Activated T-helper 1 cell treated with anti-CD3 and anti-CD28 coated beads, Interleukin-12 subunit alpha, Interleukin-12 subunit beta, Interleukin-2, Interleukin-4 antibody, amounts not matched to agents 30 ng/mL and 10 ng/mL and 1 ng/mL, durations not matched to agents 14 hours and 24 hours and 36 hours (primary cell): Measurements from ENCODE around the gene ZNF398. TPM values are rescaled to one million over a fixed set of nuclear protein-coding genes. Genes with fewer than 3 reads are reported as not detected.

Experiments used
- DNase-seq: peaks from one replicate; pipeline ENCODE4 v3.0.0; 2021; ENCODE audit warnings: low spot score
- H3K27ac Mint-ChIP-seq: one replicate; pipeline ENCODE4 v1.8.0; 2021; ENCODE audit warnings: mild to moderate bottlenecking, mixed read lengths
- H3K27me3 Mint-ChIP-seq: one replicate; pipeline ENCODE4 v1.8.0; 2022; ENCODE audit warnings: mild to moderate bottlenecking, moderate library complexity, mixed read lengths; ENCODE audit not compliant: insufficient read depth
- H3K36me3 Mint-ChIP-seq: one replicate; pipeline ENCODE4 v1.8.0; 2021; ENCODE audit warnings: low read depth, mixed read lengths
- H3K4me1 Mint-ChIP-seq: one replicate; pipeline ENCODE4 v1.8.0; 2021; ENCODE audit warnings: low read depth, mixed read lengths
- H3K4me3 Mint-ChIP-seq: one replicate; pipeline ENCODE4 v1.8.0; 2021; ENCODE audit warnings: mild to moderate bottlenecking, moderate library complexity, mixed read lengths
- H3K9me3 Mint-ChIP-seq: one replicate; pipeline ENCODE4 v1.8.0; 2021; ENCODE audit warnings: mixed read lengths
- intact Hi-C: fragments of 100-400 bp; cut with micrococcal nuclease; formaldehyde crosslinking; loops from one replicate; pipeline ENCODE4 v1.15.1; 2024
- total RNA-seq: library from RNA; stranded (reverse); gene quantifications from 2 replicates; pipeline ENCODE4 v1.2.3, GENCODE V29; 2022

ZNF398 gene, protein sequence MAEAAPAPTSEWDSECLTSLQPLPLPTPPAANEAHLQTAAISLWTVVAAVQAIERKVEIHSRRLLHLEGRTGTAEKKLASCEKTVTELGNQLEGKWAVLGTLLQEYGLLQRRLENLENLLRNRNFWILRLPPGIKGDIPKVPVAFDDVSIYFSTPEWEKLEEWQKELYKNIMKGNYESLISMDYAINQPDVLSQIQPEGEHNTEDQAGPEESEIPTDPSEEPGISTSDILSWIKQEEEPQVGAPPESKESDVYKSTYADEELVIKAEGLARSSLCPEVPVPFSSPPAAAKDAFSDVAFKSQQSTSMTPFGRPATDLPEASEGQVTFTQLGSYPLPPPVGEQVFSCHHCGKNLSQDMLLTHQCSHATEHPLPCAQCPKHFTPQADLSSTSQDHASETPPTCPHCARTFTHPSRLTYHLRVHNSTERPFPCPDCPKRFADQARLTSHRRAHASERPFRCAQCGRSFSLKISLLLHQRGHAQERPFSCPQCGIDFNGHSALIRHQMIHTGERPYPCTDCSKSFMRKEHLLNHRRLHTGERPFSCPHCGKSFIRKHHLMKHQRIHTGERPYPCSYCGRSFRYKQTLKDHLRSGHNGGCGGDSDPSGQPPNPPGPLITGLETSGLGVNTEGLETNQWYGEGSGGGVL
- total RNA-seq: 14.1 and 14.4 TPM in 2 replicates

DNA sequence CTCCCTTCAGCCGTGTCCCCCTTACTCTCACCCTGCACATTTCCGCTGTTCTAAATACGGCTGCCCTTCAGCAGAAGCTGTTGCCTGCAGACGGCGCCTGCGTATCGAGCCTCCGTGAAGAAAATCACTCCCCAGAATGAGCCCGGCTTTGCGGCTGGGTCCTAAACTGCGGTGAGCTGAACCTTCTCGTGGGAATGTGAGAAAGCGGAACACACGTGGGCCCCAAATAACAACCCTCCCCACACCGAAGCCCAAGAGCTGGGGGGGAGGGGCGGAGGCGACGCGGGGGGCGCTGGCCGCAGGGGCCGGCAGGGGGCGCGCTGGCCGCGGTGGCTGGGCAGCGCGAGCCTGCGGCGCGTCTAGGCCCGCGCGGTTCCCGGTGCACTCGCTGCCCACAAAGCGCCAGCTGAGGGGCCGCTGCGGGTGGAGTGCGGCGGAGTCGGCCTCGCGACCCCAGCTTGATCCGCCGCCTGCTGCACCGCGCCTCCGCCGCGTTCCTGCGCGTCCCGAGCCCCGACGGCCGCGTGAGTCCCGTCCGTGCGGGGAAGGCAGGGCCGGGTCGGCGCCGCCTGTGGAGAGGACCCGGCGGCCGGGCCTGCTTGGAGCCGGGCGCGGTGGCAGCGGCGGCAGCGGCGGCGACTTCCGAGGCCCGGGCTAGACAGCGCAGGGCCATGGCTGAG is at the start of gene ZNF398:
Gene ZNF398 (plus strand): TSS at position 382 of the 680 bp plus-strand sequence. CDS start 290 bp downstream, at position 672.
- Mint-ChIP-seq H3K4me1 (peaks cover 42% of the 10 kb centered on the region), H3K36me3 (peaks cover 14% of the 10 kb centered on the region), H3K27me3 (no peaks in the 10 kb centered on the region), H3K27ac (peak within 1 kb of the TSS; percentile 91), H3K9me3 (no peaks in the 10 kb centered on the region), H3K4me3 (peak within 1 kb of the TSS; percentile 89)
- intact Hi-C loops: loop anchor here (1.0 to 5.0 kb wide), 15 partner anchors 21 to 691 kb away; partner anchors contain the start of genes EZH2, PDIA4, ZNF282 and ZNF425
- DNase-seq: peak; percentile 74

DNA sequence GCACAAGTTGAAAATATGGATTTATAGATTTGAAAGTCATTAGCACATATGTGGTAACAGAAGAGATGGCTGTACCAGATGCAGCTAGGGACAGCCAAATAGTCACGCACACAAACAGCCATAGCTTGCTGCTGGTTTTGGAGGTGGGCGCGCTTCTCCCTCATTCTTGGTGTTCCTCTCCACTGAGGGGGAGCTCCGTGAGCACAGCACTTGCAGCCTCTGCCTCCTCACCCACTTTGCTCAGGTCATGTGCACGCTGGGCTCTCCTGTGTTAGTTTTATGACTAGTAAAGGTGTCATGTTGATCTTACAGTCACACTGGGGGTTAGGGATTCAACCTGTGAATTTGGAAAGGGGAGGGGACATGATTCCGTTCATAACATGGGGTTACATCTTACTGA is 48.2 kb upstream of the ZNF398 start:
- no peak for DNase-seq
- Mint-ChIP-seq H3K9me3 (no peaks in the 10 kb centered on the region), H3K27me3 (peaks cover 2% of the 10 kb centered on the region), H3K27ac (no peak overlapping the region), H3K4me1 (no peaks in the 10 kb centered on the region), H3K4me3 (no peak overlapping the region), H3K36me3 (no peaks in the 10 kb centered on the region)
- intact Hi-C loops: loop anchor here (10.0 kb wide), 1 partner anchor 574 kb away; no protein-coding TSS in a partner anchor

DNA sequence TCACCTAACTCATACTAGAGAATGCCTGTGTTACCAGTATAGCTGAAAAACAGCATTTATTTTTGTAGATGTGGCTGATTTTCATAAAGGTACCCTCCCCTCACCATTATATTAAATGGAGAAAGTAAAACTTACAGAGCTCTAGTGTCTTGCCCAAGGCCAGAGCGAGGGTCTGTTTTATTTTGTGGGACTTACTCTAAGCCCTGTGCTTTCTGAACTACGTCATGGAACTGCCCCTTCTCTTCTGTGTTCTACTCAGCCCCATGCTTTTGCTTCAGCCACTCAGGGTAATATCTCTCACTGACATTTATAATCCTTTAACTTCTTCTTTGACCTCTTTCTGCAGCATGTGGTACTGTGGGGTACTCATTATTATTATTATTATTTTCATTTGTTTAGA is 46.4 kb upstream of the ZNF398 start:
- no peaks in the 10 kb centered on the region for H3K9me3 Mint-ChIP-seq
- no peaks in the 10 kb centered on the region for H3K36me3 Mint-ChIP-seq
- no peak overlapping the region for H3K4me3 Mint-ChIP-seq
- peaks cover 2% of the 10 kb centered on the region for H3K27me3 Mint-ChIP-seq
- no peak overlapping the region for H3K27ac Mint-ChIP-seq
- H3K4me1 Mint-ChIP-seq: no peaks in the 10 kb centered on the region
- no peak for DNase-seq
- intact Hi-C loops: no loop called here

DNA sequence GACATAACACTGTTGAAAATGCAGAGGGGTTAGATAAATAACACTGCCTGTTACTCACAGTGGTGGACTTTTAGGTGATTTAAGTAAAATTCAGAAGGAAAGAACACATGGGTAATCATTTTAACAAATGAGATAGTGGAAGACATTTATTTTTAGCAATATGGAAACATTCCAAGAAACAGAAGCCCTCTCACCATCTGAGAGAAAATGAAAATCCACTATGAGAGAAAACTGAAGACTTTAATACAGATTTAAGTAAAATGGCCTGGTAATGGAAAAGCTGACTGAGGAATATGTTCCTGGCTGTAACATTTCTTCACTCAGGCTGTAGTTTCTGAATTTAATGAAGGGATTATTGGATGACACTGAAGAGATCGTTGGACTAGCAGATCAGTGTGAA is 44.6 kb upstream of the ZNF398 start:
- Mint-ChIP-seq H3K9me3 (no peaks in the 10 kb centered on the region), H3K4me3 (no peak overlapping the region), H3K36me3 (no peaks in the 10 kb centered on the region), H3K27me3 (peaks cover 2% of the 10 kb centered on the region), H3K27ac (no peak overlapping the region), H3K4me1 (no peaks in the 10 kb centered on the region)
- intact Hi-C loops: no loop called here
- DNase-seq: no peak

DNA sequence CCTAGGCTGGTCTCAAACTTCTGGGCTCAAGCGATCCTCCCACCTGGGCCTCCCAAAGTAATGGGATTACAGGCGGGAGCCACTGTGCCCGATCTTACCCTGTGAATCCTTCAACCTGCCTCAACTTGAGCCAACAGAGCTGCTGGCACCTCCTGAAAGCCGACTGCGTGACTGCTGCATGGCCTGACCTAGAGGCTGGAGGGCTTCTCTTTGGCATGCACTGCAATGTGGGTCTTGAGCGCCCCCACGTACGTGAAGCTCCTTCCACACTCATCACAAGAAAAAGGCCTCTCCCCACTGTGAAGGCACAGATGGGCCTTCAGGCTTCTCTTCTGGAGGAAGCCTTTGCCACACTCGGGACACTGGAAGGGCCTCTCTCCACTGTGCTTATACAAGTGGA is 43.8 kb upstream of the ZNF398 start:
- Mint-ChIP-seq H3K4me1 (no peaks in the 10 kb centered on the region), H3K9me3 (no peaks in the 10 kb centered on the region), H3K4me3 (no peak overlapping the region), H3K27me3 (peaks cover 2% of the 10 kb centered on the region), H3K27ac (no peak overlapping the region), H3K36me3 (no peaks in the 10 kb centered on the region)
- intact Hi-C loops: no loop called here
- no peak for DNase-seq

DNA sequence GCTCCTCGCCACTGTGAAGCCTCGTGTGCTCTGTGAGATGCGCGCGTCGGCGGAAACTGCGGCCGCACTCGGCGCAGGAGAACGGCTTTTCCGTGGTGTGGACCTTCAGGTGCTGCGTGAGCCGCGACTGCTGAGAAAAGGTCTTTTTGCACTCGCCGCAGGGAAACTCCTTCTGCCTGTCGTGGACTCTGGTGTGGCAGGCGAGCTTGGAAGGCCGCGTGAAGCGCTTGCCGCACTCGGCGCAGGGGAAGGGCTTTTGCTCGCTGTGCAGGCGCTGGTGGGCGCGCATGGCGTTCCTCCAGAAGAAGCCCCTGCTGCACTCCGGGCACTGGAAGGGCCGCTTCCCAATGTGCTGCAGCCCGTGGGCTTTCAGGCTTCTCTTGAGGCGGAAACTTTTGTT is 43.0 kb upstream of the ZNF398 start:
- Mint-ChIP-seq H3K9me3 (no peaks in the 10 kb centered on the region), H3K4me1 (no peaks in the 10 kb centered on the region), H3K36me3 (no peaks in the 10 kb centered on the region), H3K27ac (no peak overlapping the region), H3K4me3 (no peak overlapping the region), H3K27me3 (peaks cover 6% of the 10 kb centered on the region)
- no peak for DNase-seq
- intact Hi-C loops: no loop called here

DNA sequence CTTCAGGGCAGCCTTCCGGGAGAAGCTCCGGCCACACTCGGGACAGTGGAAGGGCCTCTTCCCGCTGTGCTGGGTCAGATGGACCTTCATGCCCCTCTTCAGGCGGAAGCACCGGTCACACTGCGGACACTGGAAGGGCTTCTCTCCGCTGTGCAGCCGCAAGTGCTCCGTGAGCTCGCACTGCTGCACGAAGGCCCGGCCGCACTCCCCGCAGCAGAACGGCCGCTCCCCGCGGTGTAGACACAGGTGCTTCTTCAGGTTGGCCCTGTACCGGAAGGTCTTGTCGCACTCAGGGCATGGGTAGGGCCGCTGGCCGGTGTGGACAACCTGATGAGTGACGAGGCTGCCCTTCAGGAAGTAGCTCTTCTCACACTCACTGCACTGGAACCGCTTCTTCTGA is 42.5 kb upstream of the ZNF398 start:
- intact Hi-C loops: no loop called here
- Mint-ChIP-seq H3K36me3 (no peaks in the 10 kb centered on the region), H3K27me3 (peaks cover 6% of the 10 kb centered on the region), H3K4me1 (no peaks in the 10 kb centered on the region), H3K27ac (no peak overlapping the region), H3K9me3 (no peaks in the 10 kb centered on the region), H3K4me3 (no peak overlapping the region)
- no peak for DNase-seq

DNA sequence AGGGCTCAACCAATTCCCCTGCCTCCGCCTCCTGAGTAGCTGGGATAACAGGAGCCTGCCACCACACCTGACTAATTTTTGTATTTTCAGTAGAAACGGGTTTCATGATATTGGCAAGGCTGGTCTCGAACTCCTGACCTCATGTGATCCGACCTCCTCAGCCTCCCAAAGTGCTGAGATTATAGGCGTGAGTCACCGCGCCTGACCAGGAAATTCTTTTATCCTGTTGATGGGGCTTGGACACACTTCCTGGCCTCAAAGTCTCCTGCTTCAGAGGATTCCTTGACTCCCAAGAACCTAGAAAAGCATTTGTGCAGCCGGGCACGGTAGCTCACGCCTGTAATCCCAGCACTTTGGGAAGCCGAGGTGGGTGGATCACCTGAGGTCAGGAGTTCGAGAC is 37.3 kb upstream of the ZNF398 start:
- H3K36me3 Mint-ChIP-seq: no peaks in the 10 kb centered on the region
- peaks cover 4% of the 10 kb centered on the region for H3K27me3 Mint-ChIP-seq
- H3K27ac Mint-ChIP-seq: no peak overlapping the region
- H3K4me3 Mint-ChIP-seq: no peak overlapping the region
- intact Hi-C loops: no loop called here
- H3K4me1 Mint-ChIP-seq: no peaks in the 10 kb centered on the region
- H3K9me3 Mint-ChIP-seq: no peaks in the 10 kb centered on the region
- DNase-seq: no peak

DNA sequence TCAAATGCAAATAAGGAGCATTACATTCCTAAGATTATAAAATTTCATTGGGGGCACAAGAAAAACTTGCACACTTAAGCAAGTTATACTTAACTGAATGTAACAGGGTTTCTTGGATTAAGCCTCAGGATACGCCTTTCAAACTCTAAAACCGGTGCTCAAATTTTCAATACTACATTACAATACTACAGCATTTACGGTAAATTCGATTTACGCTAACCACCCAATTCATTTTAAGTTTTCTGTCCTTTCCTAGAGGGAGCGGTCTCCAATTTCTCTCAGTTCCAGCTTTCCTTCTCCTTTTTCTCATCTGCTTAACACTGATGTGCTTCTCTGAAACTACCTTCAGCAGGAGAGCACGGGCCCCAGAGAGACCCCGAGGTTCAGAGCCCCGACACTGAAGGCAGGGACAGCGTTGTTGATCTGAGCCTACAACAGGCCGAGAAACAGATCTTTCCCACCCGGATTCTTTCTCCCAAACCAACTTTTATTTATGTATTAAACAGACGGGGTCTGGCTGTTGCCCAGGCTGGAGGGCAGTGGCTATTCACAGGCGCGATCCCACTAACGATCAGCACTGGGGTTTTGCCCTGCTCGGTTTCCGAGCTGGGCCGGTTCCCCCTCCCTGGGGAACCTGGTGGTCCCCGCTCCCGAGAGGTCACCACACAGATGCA is 21.9 kb upstream of the ZNF398 start:
- peak overlapping the region; percentile 100 for H3K4me3 Mint-ChIP-seq
- peaks cover 12% of the 10 kb centered on the region for H3K36me3 Mint-ChIP-seq
- no peak for DNase-seq
- H3K27me3 Mint-ChIP-seq: peaks cover under 1% of the 10 kb centered on the region
- H3K9me3 Mint-ChIP-seq: peaks cover under 1% of the 10 kb centered on the region
- H3K27ac Mint-ChIP-seq: peak overlapping the region; percentile 100
- H3K4me1 Mint-ChIP-seq: peaks cover 28% of the 10 kb centered on the region
- intact Hi-C loops: loop anchor here (1.0 to 10.0 kb wide), 3 partner anchors 120 to 373 kb away; partner anchors contain the start of gene EZH2

DNA sequence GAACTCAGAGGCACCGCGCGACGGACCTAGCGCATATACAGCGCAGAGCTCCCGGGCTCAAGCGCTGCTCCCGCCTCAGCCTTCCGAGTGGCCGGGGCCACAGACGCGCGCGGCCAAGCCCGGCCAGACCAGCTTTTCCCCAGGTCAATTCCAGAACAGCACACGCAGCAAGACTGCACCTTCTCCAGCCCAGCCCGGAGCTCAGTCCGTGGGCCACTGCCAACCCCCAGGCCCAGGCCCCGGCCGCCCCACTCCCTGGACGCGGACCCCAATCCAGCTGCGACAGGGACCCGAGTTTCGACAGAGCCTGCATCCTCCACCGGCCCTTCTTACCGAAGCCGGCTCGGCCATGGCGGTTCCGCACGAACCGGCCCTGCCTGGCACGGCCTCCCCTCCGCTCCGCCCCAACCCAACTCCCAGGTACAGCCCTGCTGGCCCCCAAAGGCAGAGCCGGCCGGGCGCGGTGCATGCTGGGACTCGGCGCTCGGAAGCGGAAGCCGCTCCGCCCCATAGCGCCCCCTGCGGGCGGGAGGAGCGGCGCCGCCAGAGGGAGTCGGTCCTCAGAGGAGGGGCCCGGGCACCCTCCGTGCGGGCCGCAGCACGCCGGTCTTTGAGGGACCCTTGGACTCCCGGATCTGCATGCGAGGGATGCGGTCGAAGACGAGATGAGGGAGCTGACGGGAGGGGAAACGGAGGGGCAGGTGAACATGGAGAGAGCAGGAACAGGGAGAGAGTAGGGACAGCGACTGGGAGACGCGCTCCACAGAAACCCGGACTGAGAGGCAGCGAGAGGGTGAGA is 21.2 kb upstream of the ZNF398 start, which contains the start of gene ZNF425:
Gene ZNF425 (minus strand): TSS at position 462 of the 799 bp plus-strand sequence. CDS start 111 bp downstream, at position 351.
- Mint-ChIP-seq H3K4me3 (peak within 1 kb of the TSS; percentile 100), H3K36me3 (peaks cover 20% of the 10 kb centered on the region), H3K27me3 (no peaks in the 10 kb centered on the region), H3K4me1 (peaks cover 28% of the 10 kb centered on the region), H3K9me3 (peaks cover 7% of the 10 kb centered on the region), H3K27ac (peak within 1 kb of the TSS; percentile 100)
- peak; percentile 93 for DNase-seq
- intact Hi-C loops: loop anchor here (1.0 to 10.0 kb wide), 11 partner anchors 21 to 499 kb away; partner anchors contain the start of genes EZH2, ZNF212, ZNF282 and ZNF398

DNA sequence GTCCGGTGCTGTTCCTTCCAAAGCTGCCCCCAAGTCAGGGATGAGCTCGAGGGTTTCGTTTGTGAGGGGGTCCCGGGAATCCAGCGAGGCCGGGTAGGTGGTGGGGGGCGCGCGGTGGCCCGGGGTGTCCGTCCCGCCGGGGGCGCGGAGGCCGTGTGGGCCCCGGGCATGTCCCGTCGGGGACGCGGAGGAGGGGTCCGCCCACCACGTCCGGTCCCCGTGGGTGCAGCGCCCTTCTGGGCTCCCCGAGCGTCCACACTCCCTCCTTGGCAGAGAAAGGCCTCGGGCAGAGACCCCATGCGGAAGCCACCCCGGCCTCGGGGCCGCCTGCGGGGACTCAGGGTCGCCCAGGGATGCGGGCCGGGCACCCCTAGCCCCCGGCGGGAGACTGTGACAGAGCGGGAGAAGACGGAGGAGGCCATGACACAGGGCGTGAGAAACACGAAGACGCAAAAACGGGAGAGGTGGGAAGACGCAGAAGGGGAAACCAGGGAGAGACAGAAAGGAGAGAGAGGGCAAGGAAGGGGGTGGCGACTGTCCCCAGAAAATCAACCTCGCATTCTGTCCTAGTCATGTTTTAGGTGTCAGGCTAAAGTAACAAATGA is 20.5 kb upstream of the ZNF398 start:
- Mint-ChIP-seq H3K4me1 (peaks cover 28% of the 10 kb centered on the region), H3K4me3 (peak overlapping the region; percentile 100), H3K27me3 (no peaks in the 10 kb centered on the region), H3K36me3 (peaks cover 26% of the 10 kb centered on the region), H3K27ac (peak overlapping the region; percentile 100), H3K9me3 (peaks cover 10% of the 10 kb centered on the region)
- intact Hi-C loops: loop anchor here (1.0 to 10.0 kb wide), 10 partner anchors 21 to 498 kb away; partner anchors contain the start of genes EZH2, PDIA4, ZNF212 and ZNF282
- peak; percentile 69 for DNase-seq
